ENCODE results near the gene GALNT10. TPM values are rescaled to one million over a fixed set of nuclear protein-coding genes. Genes with fewer than 3 reads are reported as not detected.
"Not testable (repeated sequence)": the region's sequence is repeated elsewhere in the genome, so short reads cannot be mapped to it uniquely, and the experiment has no call there.

The GALNT10 gene
- total RNA-seq, 1 donor from 2014 or later: 10.2 TPM

GRCh38 chr5:154145268-154145667 lies 45.3 kb upstream of the GALNT10 start:
- Histone ChIP-seq H4K20me1 (ENCODE audit: low read depth) (no peaks in the 10 kb centered on the region), H3K27ac (no peak overlapping the region), H3K36me3 (no peaks in the 10 kb centered on the region), H3K9me3 (ENCODE audit: low read depth) (no peaks in the 10 kb centered on the region), H3K4me3 (no peak overlapping the region), H3K9ac (no peak overlapping the region), H3K79me2 (ENCODE audit: low read depth) (no peaks in the 10 kb centered on the region), H2AFZ (replicated peaks) (no peak overlapping the region), H3K4me2 (no peak overlapping the region), H3K4me1 (peaks cover 40% of the 10 kb centered on the region), H3K27me3 (no peaks in the 10 kb centered on the region), H3F3A (ENCODE audit: low read depth) (peaks cover 31% of the 10 kb centered on the region)
- no peak for DNase-seq (ENCODE audit: low spot score)
- Mint-ChIP-seq H3K27ac (peak overlapping the region; percentile 76), H3K27me3 (ENCODE audit: insufficient read depth, low read depth) (peaks cover 4% of the 10 kb centered on the region), H3K9me3 (peaks cover 3% of the 10 kb centered on the region), H3K36me3 (no peaks in the 10 kb centered on the region), H3K4me3 (no peak overlapping the region), H3K4me1 (peaks cover 46% of the 10 kb centered on the region)
- TF ChIP-seq CTCF (IDR thresholded peaks at IDR 0.05) (no peak), EZH2phosphoT487 (IDR thresholded peaks at IDR 0.05) (no peak), EZH2 (IDR thresholded peaks at IDR 0.05) (no peak)

- no peaks in the 10 kb centered on the region for H3K9me3 ChIP-seq (ENCODE audit: low read depth)
- no peak overlapping the region for H3K4me2 ChIP-seq
- H3K27ac ChIP-seq: no peak overlapping the region
- H3K27me3 Mint-ChIP-seq (ENCODE audit: insufficient read depth, low read depth): peaks cover 4% of the 10 kb centered on the region
- H3K9ac ChIP-seq: no peak overlapping the region
- H3K9me3 Mint-ChIP-seq: peaks cover 3% of the 10 kb centered on the region
- no peak overlapping the region for H3K27ac Mint-ChIP-seq
- H3K4me3 ChIP-seq: no peak overlapping the region
- no peak overlapping the region for H3K4me3 Mint-ChIP-seq
- peaks cover 31% of the 10 kb centered on the region for H3F3A ChIP-seq (ENCODE audit: low read depth)
- no peak overlapping the region for H2AFZ ChIP-seq (replicated peaks)
- H4K20me1 ChIP-seq (ENCODE audit: low read depth): no peaks in the 10 kb centered on the region
- no peaks in the 10 kb centered on the region for H3K79me2 ChIP-seq (ENCODE audit: low read depth)
- TF ChIP-seq CTCF (IDR thresholded peaks at IDR 0.05): no peak
- TF ChIP-seq EZH2 (IDR thresholded peaks at IDR 0.05): no peak
- TF ChIP-seq EZH2phosphoT487 (IDR thresholded peaks at IDR 0.05): no peak
- H3K4me1 ChIP-seq: peaks cover 36% of the 10 kb centered on the region
- H3K36me3 Mint-ChIP-seq: no peaks in the 10 kb centered on the region
- H3K36me3 ChIP-seq: no peaks in the 10 kb centered on the region
- no peak for DNase-seq (ENCODE audit: low spot score)
- no peaks in the 10 kb centered on the region for H3K27me3 ChIP-seq
- H3K4me1 Mint-ChIP-seq: peaks cover 52% of the 10 kb centered on the region
Measured at GRCh38 chr5:154146409-154146808, 44.1 kb upstream of the GALNT10 start.

- Mint-ChIP-seq H3K27me3 (ENCODE audit: insufficient read depth, low read depth) (peaks cover 7% of the 10 kb centered on the region), H3K9me3 (peaks cover 3% of the 10 kb centered on the region), H3K27ac (no peak overlapping the region), H3K36me3 (peaks cover 2% of the 10 kb centered on the region), H3K4me1 (peaks cover 41% of the 10 kb centered on the region), H3K4me3 (no peak overlapping the region)
- H2AFZ ChIP-seq (replicated peaks): no peak overlapping the region
- no peaks in the 10 kb centered on the region for H3K79me2 ChIP-seq (ENCODE audit: low read depth)
- no peak overlapping the region for H3K27ac ChIP-seq
- no peak overlapping the region for H3K4me2 ChIP-seq
- peaks cover 24% of the 10 kb centered on the region for H3K4me1 ChIP-seq
- TF ChIP-seq EZH2 (IDR thresholded peaks at IDR 0.05) (no peak), EZH2phosphoT487 (IDR thresholded peaks at IDR 0.05) (no peak), CTCF (IDR thresholded peaks at IDR 0.05) (no peak)
- H3K36me3 ChIP-seq: no peaks in the 10 kb centered on the region
- DNase-seq (ENCODE audit: low spot score): no peak
- no peaks in the 10 kb centered on the region for H3K27me3 ChIP-seq
- no peak overlapping the region for H3K4me3 ChIP-seq
- H3K9ac ChIP-seq: no peak overlapping the region
- no peaks in the 10 kb centered on the region for H3K9me3 ChIP-seq (ENCODE audit: low read depth)
- H3F3A ChIP-seq (ENCODE audit: low read depth): peaks cover 19% of the 10 kb centered on the region
- no peaks in the 10 kb centered on the region for H4K20me1 ChIP-seq (ENCODE audit: low read depth)
Measured at GRCh38 chr5:154147666-154148065, 42.9 kb upstream of the GALNT10 start.

GRCh38 chr5:154150471-154150870 lies 40.1 kb upstream of the GALNT10 start:
- peaks cover 24% of the 10 kb centered on the region for H3K4me1 Mint-ChIP-seq
- not testable (repeated sequence) for H3K4me3 Mint-ChIP-seq

More at GRCh38 chr5:154150471-154150870, 40.1 kb upstream of the GALNT10 start:
- H3K36me3 Mint-ChIP-seq; H3K36me3 ChIP-seq; H3K9ac ChIP-seq; H3K4me3 ChIP-seq; H3F3A ChIP-seq (ENCODE audit: low read depth); H3K27ac Mint-ChIP-seq; H3K27ac ChIP-seq; H3K27me3 Mint-ChIP-seq (ENCODE audit: insufficient read depth, low read depth); H3K79me2 ChIP-seq (ENCODE audit: low read depth); H2AFZ ChIP-seq (replicated peaks); H3K4me2 ChIP-seq; H3K9me3 Mint-ChIP-seq; H3K27me3 ChIP-seq; H3K9me3 ChIP-seq (ENCODE audit: low read depth); H4K20me1 ChIP-seq (ENCODE audit: low read depth): not testable (repeated sequence)
- DNase-seq (ENCODE audit: low spot score): peak; percentile 46
- peaks cover 13% of the 10 kb centered on the region for H3K4me1 ChIP-seq
